HG02759 (cell line): ENCODE data around the gene STXBP5L.
A peak's percentile ranks its signal among the peaks of the same experiment; 100 is the strongest.
"Not testable (repeated sequence)": the region's sequence is repeated elsewhere in the genome, so short reads cannot be mapped to it uniquely, and the experiment has no call there.

Experiments used
- ATAC-seq: cut with Tn5 transposase; IDR thresholded peaks from one replicate; pipeline ENCODE4 v1.9.1; 2021; ENCODE audit warnings: mild to moderate bottlenecking, moderate library complexity; ENCODE audit not compliant: unreplicated experiment

Gene STXBP5L

DNA sequence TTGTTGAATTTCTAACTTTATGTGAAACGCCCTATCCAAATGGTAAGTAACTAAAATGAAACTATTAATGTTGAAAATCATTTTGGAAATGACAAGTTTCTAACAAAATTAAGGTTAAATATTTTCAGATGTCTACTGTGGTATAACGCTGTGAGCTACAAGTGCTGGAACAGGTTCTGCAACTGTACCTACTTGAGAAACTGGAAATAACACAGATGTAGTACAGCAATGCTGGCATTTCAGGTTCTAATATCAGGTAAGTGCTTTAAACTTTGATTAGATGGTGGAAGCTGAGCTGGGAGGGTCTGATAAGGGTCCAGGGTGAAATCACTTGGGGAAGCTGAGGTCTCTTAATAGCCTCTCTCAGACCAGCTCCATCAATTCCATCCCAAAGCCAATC is 315.1 kb downstream of the STXBP5L start:
- ATAC-seq = no peak

DNA sequence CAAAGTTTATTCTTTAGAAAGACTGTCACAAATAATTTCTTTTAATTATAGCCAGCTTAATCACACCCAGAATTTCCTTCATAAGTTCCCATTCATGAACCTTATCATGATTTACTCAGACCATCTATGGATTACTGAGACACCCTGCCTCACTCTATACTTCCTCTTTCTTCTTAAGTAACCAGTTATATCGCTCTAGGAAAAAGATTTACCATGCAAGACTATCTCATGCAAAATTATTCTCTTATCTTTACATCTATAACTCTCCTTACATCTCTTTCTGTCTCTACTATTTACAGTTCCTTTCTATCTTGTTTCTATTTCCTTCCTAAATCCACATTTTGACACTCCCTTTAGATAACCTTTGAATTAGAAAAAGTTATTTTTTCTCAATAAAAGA is 321.0 kb downstream of the STXBP5L start:
- ATAC-seq = no peak

DNA sequence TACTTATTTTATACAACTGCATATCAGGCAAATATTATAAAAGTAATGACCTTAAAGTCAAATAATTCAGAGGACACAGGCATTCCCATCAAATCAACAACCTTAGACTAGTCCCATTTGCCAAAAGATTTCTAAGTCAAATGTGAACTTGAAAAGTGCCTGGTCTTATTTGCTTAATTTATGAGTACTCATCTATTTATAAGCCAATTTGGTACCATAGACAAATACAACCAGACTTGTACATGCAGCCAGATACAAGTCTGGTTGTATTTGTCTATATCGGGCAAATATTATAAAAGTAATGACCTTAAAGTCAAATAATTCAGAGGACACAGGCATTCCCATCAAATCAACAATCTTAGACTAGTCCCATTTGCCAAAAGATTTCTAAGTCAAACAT is 322.2 kb downstream of the STXBP5L start:
- ATAC-seq = not testable (repeated sequence)

- ATAC-seq = no peak
These were observed 323.9 kb downstream of the STXBP5L start for GRCh38 chr3:121231872-121232271.

DNA sequence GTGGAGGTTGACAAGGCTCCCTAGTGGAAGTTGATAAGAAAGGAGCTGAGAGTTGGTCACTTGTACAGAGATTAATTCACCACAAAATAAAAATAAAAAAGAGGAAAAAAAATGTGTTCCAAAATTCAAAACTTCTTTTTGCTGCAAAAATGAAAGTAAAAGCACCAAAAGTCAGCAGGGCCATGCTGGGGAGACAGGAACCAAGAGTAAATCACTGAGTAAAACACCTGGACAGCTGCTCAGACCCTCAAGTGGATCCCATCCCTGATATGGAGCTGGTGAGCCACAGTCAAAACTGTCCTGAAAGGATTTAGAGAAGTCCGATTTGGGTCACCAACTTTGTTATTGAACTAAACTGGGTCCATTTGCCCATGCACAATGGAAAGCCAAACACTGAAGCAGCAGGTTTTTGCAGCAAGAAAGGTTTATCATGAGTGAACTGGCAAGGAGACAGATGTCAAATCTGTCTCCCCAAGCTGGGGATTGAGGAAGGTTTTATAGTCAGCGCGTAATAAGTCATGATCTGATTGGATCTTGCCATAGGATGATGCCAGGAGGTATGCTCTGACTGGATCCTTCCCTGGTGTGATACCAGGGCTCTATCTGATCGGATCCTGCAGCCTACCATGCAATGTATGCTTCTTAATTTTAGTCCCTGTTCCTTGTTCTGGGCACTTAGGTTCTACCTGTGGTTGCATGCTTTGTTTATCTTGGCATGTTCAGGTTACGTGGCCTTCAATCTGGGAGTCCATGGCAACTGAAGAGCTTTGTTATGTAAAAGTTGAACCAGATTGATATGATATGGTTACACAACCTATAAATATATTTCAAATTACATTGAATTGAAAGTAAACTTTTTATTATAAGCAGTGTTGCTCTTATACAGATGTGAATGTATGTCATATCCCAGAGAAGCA is 324.6 kb downstream of the STXBP5L start:
- ATAC-seq = no peak

GRCh38 chr3:121243208-121243607 is 335.2 kb downstream of the STXBP5L start:
- ATAC-seq = no peak

- no peak for ATAC-seq
These were observed 344.7 kb downstream of the STXBP5L start for GRCh38 chr3:121252676-121253075.

- no peak for ATAC-seq
These were observed 361.4 kb downstream of the STXBP5L start for GRCh38 chr3:121269389-121269788.

DNA sequence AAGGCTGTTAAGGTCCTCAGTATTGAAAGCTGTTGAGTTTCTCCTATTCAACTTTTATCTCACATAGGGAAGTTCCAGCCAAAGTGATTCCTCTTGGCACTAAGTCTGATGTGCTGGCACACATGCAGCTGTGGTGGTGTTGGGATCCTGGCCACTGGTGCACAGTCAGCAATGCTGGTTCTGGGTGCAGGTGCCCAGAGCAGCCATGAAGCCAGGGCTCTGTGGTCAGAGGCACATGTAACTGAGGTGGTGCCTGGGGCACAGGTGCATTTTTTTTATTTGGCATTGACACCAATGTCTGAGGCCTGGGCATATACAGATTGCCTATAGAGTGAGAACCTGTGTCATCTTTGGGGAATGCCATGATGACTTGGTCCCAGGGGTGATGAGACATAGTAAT is 366.4 kb downstream of the STXBP5L start:
- ATAC-seq = no peak

DNA sequence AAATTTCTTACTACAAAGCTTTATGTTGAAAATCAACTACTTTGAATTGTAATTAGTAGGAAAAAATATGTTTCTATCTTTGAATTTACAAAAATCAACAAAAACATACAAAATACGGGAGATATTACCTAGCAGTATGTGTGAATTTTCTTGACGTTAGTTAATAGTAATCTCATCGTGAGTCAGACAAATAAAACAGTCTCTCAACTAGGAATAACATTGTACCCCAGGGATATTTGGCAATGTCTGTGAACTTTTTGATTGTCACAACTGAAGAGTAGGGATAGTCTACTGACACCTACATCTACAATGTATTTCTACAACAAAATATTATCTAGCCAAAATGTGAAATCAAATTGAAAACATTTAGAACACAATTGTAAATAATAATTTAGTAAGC is 387.4 kb downstream of the STXBP5L start:
- ATAC-seq = no peak

DNA sequence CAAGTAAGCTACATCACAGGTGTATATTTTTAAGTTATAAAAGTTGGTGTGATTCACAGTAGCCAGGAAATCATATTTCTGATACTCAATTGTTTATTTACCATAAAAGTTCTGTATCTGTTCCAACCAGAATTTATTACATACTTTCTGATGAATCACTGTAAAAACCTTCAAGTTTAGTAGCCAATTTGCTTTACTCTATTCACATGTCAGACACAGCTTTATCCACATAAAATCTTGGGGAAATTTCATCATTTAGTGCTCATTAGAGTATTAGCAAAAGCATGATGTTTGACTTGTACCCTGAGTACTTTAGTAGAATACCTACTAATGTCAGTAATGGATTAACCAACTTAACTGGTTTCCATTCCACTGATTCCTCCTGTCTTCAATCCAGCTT is 388.0 kb downstream of the STXBP5L start:
- no peak for ATAC-seq

- no peak for ATAC-seq
These were observed 416.3 kb downstream of the STXBP5L start for GRCh38 chr3:121324320-121324719.

- ATAC-seq = no peak
These were observed 422.1 kb downstream of the STXBP5L start for GRCh38 chr3:121330118-121330517.

DNA sequence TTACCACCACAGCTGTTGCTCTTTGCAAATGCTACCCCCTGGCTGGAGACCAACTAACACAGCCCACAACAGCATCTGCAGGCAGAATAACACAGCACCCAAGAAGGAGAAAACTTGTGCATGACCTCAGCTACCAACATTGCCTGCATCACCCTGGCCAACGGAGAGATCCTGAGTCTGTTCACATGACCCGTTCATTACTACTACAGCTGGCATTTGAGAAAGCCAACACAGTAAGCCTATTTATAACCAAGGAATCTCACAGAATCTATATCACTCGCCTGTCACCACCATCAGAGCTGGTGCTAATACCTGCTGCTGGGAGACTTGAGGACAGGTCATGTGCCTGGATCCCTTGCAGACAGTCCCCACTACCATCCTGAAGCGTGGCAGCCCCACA is 422.6 kb downstream of the STXBP5L start:
- ATAC-seq = no peak

- ATAC-seq = not testable (repeated sequence)
These were observed 448.0 kb downstream of the STXBP5L start for GRCh38 chr3:121355960-121356359.

DNA sequence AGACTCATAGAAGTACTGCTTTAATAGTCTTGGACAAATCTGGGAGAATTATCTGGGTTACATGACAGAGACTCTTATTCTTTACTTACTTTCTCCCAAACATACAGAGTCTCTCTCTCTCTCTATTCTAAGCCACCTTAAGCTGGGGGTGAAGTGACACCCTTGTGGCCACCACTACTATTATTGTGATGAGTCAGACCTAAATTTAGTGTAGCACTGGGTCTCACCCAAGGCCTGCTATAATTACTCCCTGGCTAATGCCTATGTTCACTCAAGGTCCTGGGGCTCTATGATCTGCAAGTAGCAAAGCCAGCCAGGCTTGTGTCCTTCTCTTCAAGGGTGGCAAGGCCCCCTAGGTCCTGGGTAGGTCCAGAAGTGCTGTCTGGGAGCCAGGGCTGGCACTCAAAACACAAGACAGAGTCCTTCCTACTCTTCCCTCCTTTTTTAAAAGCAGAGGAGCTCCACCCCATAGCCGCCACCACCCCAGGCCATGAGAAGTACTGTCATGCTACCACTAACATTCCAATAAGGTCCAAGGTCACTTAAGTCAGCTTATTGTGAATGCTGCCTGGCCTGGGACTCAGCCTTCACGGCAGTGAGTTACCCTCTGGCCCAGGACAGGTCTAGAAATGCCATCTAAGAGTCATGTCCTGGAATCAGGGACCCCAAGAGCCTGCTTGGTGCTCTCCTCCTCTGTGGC is 454.2 kb downstream of the STXBP5L start:
- peak; percentile 70 for ATAC-seq

GRCh38 chr3:121388308-121388707 is 480.3 kb downstream of the STXBP5L start:
- ATAC-seq = not testable (repeated sequence)

GRCh38 chr3:121395967-121396366 is 488.0 kb downstream of the STXBP5L start:
- not testable (repeated sequence) for ATAC-seq

- not testable (repeated sequence) for ATAC-seq
These were observed 490.0 kb downstream of the STXBP5L start for GRCh38 chr3:121398051-121398450.

GRCh38 chr3:121399820-121400219 is 491.8 kb downstream of the STXBP5L start:
- ATAC-seq = no peak

- ATAC-seq = no peak
These were observed 497.6 kb downstream of the STXBP5L start for GRCh38 chr3:121405631-121406030.

GRCh38 chr3:121411523-121411922 is 503.5 kb downstream of the STXBP5L start:
- no peak for ATAC-seq
